ENCODE data around the gene OR5H1. TPM values are rescaled to one million over a fixed set of nuclear protein-coding genes. Genes with fewer than 3 reads are reported as not detected.

OR5H1 gene
- total and polyA plus RNA-seq, 2 of the 4 experiments (the other 2 are of a cell fraction): not detected

DNA sequence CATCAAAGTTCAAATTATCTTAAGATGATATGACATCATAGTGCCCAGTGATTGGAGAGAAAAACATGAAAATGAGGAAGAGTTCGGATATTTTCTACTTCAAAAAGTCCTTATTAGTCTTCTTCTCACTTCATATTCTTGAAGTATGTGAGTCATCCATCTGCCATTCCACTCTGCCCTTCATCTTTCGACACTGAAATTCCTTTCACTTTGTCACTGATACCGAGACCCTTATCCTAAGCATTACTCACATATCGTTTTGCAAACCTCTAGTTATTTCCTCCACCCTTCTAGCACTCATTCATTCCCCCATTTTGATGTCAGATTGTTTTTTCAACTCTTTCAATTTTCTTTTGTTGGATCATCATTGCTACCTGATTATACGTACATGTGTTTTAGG, 20.7 kb downstream of the OR5H1 start:
- Histone ChIP-seq H3K4me2 (ENCODE audit: low read depth, low read length) (no peak overlapping the region), H3K36me3 (ENCODE audit: control insufficient read depth, insufficient read depth, low read length) (no peaks in the 10 kb centered on the region), H2AK9ac (replicated peaks; ENCODE audit: low read depth, low read length, poor library complexity) (no peak overlapping the region), H4K91ac (ENCODE audit: insufficient read depth, low read depth, low read length) (no peak overlapping the region), H2BK15ac (ENCODE audit: low read depth, low read length) (no peak overlapping the region), H3K79me1 (ENCODE audit: low read depth in 1 of 2, low read length in 2 of 2) (no peaks in the 10 kb centered on the region), H3K9me1 (ENCODE audit: insufficient read depth, low read length) (no peaks in the 10 kb centered on the region), H3K9me3 (ENCODE audit: control insufficient read depth, insufficient read depth, low read length) (no peaks in the 10 kb centered on the region), H3K4me3 (ENCODE audit: insufficient read depth, low read depth, low read length) (no peak overlapping the region), H3K27ac (ENCODE audit: insufficient read depth, low read length) (no peak overlapping the region), H3K23ac (ENCODE audit: low read depth, low read length) (no peak overlapping the region), H3K56ac (ENCODE audit: extremely low read depth, insufficient read depth, low read length) (no peak overlapping the region), H3K18ac (ENCODE audit: low read depth, low read length) (no peak overlapping the region), H3K4me1 (ENCODE audit: control insufficient read depth, insufficient read depth, low read length) (no peaks in the 10 kb centered on the region), H4K5ac (ENCODE audit: low read depth, low read length) (no peak overlapping the region), H2AFZ (replicated peaks; ENCODE audit: low read length, poor library complexity) (no peak overlapping the region), H4K8ac (ENCODE audit: low read depth in 2 of 2, low read length in 2 of 2) (no peak overlapping the region), H3K14ac (replicated peaks; ENCODE audit: low read depth, low read length) (no peak overlapping the region), H3K27me3 (ENCODE audit: control insufficient read depth, insufficient read depth, low read length) (no peaks in the 10 kb centered on the region), H2BK120ac (ENCODE audit: low read depth, low read length) (no peak overlapping the region), H4K20me1 (ENCODE audit: insufficient read depth, low read length) (no peaks in the 10 kb centered on the region), H3K9ac (ENCODE audit: low read depth, low read length) (no peak overlapping the region), H2AK5ac (ENCODE audit: low read depth, low read length) (no peak overlapping the region), H2BK5ac (ENCODE audit: low read depth, low read length, poor library complexity, severe bottlenecking) (no peak overlapping the region), H3K4ac (ENCODE audit: low read depth, low read length) (no peak overlapping the region), H2BK20ac (ENCODE audit: low read depth, low read length) (no peak overlapping the region)
- dilution Hi-C loops (cut with HindIII; ENCODE audit: low sequenced_read_pairs, unreplicated experiment) (no loop called here), in situ Hi-C loops (cut with MboI; ENCODE audit: low sequenced_read_pairs) (loop anchor here (10.0 kb wide), 1 partner anchor 64 kb away; no protein-coding TSS in a partner anchor), intact Hi-C loops (cut with micrococcal nuclease) (no loop called here)
- CTCF ChIA-PET: no interaction called here
- POLR2A ChIA-PET (ENCODE audit: unreplicated experiment): no interaction called here
- no TSS peak for BruUV-seq (replicated peaks)
- ATAC-seq (ENCODE audit: low read depth) (no peak), DNase-seq (no peak)
- TF ChIP-seq POLR2A (IDR thresholded peaks at IDR 0.05; ENCODE audit: low read depth, low read length) (no peak), CHD1 (IDR thresholded peaks at IDR 0.05; ENCODE audit: low read depth, low read length) (no peak)
- TF ChIP-seq, protein P1, sequence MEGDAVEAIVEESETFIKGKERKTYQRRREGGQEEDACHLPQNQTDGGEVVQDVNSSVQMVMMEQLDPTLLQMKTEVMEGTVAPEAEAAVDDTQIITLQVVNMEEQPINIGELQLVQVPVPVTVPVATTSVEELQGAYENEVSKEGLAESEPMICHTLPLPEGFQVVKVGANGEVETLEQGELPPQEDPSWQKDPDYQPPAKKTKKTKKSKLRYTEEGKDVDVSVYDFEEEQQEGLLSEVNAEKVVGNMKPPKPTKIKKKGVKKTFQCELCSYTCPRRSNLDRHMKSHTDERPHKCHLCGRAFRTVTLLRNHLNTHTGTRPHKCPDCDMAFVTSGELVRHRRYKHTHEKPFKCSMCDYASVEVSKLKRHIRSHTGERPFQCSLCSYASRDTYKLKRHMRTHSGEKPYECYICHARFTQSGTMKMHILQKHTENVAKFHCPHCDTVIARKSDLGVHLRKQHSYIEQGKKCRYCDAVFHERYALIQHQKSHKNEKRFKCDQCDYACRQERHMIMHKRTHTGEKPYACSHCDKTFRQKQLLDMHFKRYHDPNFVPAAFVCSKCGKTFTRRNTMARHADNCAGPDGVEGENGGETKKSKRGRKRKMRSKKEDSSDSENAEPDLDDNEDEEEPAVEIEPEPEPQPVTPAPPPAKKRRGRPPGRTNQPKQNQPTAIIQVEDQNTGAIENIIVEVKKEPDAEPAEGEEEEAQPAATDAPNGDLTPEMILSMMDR (conservative IDR thresholded peaks at IDR 0.05; ENCODE audit: low read depth, low read length): no peak
- WGBS, 2 experiments (ENCODE audit: extremely low coverage in 2 of 2, insufficient read length in 1 of 2): 42% methylated on average over 2 of the region's 5 CpGs; no CpG with 5 or more reads in 1 of the 2 experiments
